Caco-2 (cell line): Measurements from ENCODE around the gene MTFMT. TPM values are rescaled to one million over a fixed set of nuclear protein-coding genes. Genes with fewer than 3 reads are reported as not detected.

Source experiments
- BruUV-seq: library from RNA; stranded (reverse); fragments of 400-500 nt; replicated peaks from 2 replicates; lab custom pipeline; 2021; lab: Mats Ljungman, UMichigan
- CTCF ChIA-PET: fragments of 300-600 bp; sonication (Branson Sonifier 250); formaldehyde crosslinking; loops from one replicate; lab custom pipeline; 2022; ENCODE audit warnings: antibody characterized with exemption; lab: Charles Lee
- POLR2A ChIA-PET: fragments of 300-600 bp; sonication (Branson Sonifier 250); formaldehyde crosslinking; loops from one replicate; lab custom pipeline; 2022; ENCODE audit warnings: antibody characterized with exemption; lab: Charles Lee
- DNase-seq, 2 experiments: peaks; one replicate each; pipeline versions ENCODE4 v3.0.0 to v3.0.0-alpha.2; 2020 to 2022
- H3K27me3 ChIP-seq: replicated peaks from 2 replicates; pipeline ENCODE4 v1.6.0; 2011; ENCODE audit warnings: low read length; ENCODE audit not compliant: control insufficient read depth, insufficient read depth
- H3K36me3 ChIP-seq: 2 replicates; pipeline ENCODE4 v1.5.1; 2011; ENCODE audit warnings: low read length; ENCODE audit not compliant: control insufficient read depth, insufficient read depth
- H3K4me1 ChIP-seq: fragments of 250-450 bp; sonication (Bioruptor Pico); 2 replicates; pipeline ENCODE4 v1.5.1; 2020; ENCODE audit warnings: mild to moderate bottlenecking
- H3K4me3 ChIP-seq: 2 replicates; pipeline ENCODE4 v1.5.1; 2011; ENCODE audit warnings: low read depth, mild to moderate bottlenecking, control low read depth, low read length
- H3K9me3 ChIP-seq: fragments of 250-450 bp; sonication (Bioruptor Pico); 2 replicates; pipeline ENCODE4 v1.5.1; 2020; ENCODE audit warnings: mild to moderate bottlenecking, moderate library complexity
- H3K27ac Mint-ChIP-seq: one replicate; pipeline ENCODE4 v1.8.0; 2022; ENCODE audit warnings: mixed read lengths; ENCODE audit not compliant: unreplicated experiment
- H3K27me3 Mint-ChIP-seq: one replicate; pipeline ENCODE4 v1.8.0; 2022; ENCODE audit warnings: mixed read lengths; ENCODE audit not compliant: insufficient read depth, unreplicated experiment
- H3K36me3 Mint-ChIP-seq: one replicate; pipeline ENCODE4 v1.8.0; 2022; ENCODE audit warnings: mild to moderate bottlenecking, mixed read lengths; ENCODE audit not compliant: insufficient read depth, unreplicated experiment
- H3K4me1 Mint-ChIP-seq: one replicate; pipeline ENCODE4 v1.8.0; 2022; ENCODE audit warnings: low read depth, mixed read lengths; ENCODE audit not compliant: unreplicated experiment
- H3K4me3 Mint-ChIP-seq: one replicate; pipeline ENCODE4 v1.8.0; 2022; ENCODE audit warnings: mild to moderate bottlenecking, moderate library complexity, mixed read lengths; ENCODE audit not compliant: unreplicated experiment
- H3K9me3 Mint-ChIP-seq: one replicate; pipeline ENCODE4 v1.8.0; 2022; ENCODE audit warnings: mixed read lengths; ENCODE audit not compliant: unreplicated experiment
- intact Hi-C: fragments of 100-400 bp; cut with micrococcal nuclease; formaldehyde crosslinking; loops from one replicate; pipeline ENCODE4 v1.10.0; 2022; ENCODE audit not compliant: unreplicated experiment
- total RNA-seq: library from RNA; stranded (reverse); gene quantifications from 2 replicates; pipeline ENCODE4 v1.2.3, GENCODE V29; 2022
- TF ChIP-seq, protein P1 (sequence below), 2 experiments: fragments of 200-600 bp in 1 of 2; IDR thresholded peaks; 1 replicate in 1 of 2; 2 replicates in 1 of 2; pipeline versions ENCODE4 v1.5.1 to v1.8.0; 2011 to 2022; ENCODE audit warnings: antibody characterized with exemption in 1 of 2, control low read depth in 1 of 2, inconsistent platforms in 1 of 2, low read depth in 1 of 2, low read length in 1 of 2, mild to moderate bottlenecking in 1 of 2, moderate library complexity in 1 of 2; ENCODE audit not compliant: insufficient read depth in 1 of 2, severe bottlenecking in 1 of 2, unreplicated experiment in 1 of 2

The MTFMT gene
- total RNA-seq, 1 experiment from 2014 or later, result 24.7 TPM

DNA sequence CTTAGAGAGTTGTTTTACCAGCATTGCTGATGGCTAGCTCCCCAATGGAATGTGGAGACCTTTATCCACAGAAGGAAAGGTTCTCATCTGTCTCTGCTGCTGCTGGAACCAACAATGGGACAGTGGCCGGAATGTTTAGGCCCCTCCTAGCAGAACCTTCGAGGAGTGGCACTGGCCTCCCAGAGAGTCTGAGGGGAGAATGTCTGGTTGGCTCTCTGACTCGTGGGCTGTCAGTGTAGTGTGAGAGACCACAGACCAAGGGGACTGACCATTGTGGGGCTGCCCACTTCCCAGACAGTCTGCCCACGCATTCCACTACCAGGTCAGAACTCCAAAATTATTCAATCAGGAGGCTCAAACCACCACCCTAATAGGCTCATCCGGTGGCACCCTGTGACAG, 33.3 kb upstream of the MTFMT start:
- BruUV-seq, result no TSS peak
- ChIA-PET CTCF (interaction anchor here (0.6 to 2.1 kb wide), 5 partner anchors 21 to 39 kb away, joined by 3 to 10 read pairs (median 5); no protein-coding TSS in a partner anchor), POLR2A (no interaction called here)
- TF ChIP-seq, protein P1, sequence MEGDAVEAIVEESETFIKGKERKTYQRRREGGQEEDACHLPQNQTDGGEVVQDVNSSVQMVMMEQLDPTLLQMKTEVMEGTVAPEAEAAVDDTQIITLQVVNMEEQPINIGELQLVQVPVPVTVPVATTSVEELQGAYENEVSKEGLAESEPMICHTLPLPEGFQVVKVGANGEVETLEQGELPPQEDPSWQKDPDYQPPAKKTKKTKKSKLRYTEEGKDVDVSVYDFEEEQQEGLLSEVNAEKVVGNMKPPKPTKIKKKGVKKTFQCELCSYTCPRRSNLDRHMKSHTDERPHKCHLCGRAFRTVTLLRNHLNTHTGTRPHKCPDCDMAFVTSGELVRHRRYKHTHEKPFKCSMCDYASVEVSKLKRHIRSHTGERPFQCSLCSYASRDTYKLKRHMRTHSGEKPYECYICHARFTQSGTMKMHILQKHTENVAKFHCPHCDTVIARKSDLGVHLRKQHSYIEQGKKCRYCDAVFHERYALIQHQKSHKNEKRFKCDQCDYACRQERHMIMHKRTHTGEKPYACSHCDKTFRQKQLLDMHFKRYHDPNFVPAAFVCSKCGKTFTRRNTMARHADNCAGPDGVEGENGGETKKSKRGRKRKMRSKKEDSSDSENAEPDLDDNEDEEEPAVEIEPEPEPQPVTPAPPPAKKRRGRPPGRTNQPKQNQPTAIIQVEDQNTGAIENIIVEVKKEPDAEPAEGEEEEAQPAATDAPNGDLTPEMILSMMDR (IDR thresholded peaks at IDR 0.05; ENCODE audit: insufficient read depth in 1 of 2, low read depth in 1 of 2, low read length in 1 of 2, severe bottlenecking in 1 of 2, unreplicated experiment in 1 of 2), result no peak
- H3K4me1 Mint-ChIP-seq, result peaks cover 22% of the 10 kb centered on the region
- intact Hi-C loops, result no loop called here
- Histone ChIP-seq H3K4me3 (no peak overlapping the region), H3K36me3 (no peaks in the 10 kb centered on the region), H3K9me3 (no peaks in the 10 kb centered on the region), H3K27me3 (no peaks in the 10 kb centered on the region), H3K4me1 (peaks cover 26% of the 10 kb centered on the region)
- peaks cover 2% of the 10 kb centered on the region for H3K36me3 Mint-ChIP-seq
- no peak overlapping the region for H3K4me3 Mint-ChIP-seq
- no peaks in the 10 kb centered on the region for H3K9me3 Mint-ChIP-seq
- H3K27me3 Mint-ChIP-seq, result no peaks in the 10 kb centered on the region
- no peak overlapping the region for H3K27ac Mint-ChIP-seq
- no peak for DNase-seq

DNA sequence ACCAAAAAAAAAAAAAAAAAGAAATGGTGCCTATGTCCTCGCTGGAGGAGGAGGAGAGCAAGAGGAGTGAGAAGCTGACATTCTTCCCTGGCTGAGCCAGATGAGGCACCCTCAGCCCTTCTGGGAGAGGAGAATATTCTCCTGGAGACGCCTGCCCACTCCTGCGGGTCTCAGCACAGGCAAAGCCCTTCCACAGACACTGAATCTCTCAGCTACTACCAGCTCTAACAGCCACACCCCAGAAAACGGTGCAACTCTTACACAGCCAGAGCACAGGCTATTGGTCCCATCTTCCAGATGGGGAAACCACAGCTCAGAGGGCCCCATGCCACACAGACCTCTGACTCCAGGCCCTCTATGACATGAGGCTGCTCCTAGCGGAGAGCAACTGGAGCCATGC, 32.6 kb upstream of the MTFMT start:
- no peak overlapping the region for H3K4me3 Mint-ChIP-seq

DNA sequence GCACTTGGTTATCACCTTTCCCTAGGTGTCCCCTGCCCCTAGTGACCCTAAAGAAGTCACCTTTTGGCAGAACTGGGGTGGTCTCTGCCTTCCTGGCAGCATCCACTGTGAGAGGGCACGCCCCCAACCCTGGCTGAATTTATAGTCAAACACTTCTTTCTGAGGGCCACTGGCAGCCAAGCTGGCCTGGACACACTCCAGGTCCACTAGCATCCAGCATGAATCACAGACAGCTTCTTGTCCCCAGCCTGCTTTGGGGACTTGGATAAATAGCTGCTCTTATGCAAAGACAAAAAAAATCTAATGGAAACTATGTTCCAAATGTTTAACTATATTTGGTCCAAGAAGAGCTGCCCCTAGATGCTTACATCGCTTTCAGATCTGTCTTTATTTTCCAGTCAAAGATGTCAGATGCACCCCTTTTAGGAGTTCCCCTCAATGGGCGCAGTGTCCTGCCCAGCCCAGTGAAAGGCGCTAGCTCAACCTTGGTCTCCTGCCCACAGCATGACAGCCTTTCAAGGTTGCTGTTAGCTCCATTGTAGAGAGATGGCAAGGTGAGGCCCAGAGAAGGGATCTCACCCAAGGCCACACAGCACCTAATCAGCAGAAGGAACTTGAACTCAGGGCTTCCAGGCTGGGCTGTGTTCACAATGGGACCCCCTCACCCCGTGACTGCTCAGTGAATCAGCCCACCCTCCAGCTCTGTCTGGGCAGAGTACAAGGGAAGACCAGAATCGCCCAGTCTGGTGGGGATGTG, 31.4 kb upstream of the MTFMT start:
- BruUV-seq, result no TSS peak
- H3K36me3 ChIP-seq, result no peaks in the 10 kb centered on the region

More for the DNA sequence above, 32.6 kb upstream of the MTFMT start:
- no peak overlapping the region for H3K27ac Mint-ChIP-seq
- Histone ChIP-seq H3K9me3 (no peaks in the 10 kb centered on the region), H3K36me3 (no peaks in the 10 kb centered on the region), H3K4me1 (peaks cover 31% of the 10 kb centered on the region), H3K27me3 (no peaks in the 10 kb centered on the region), H3K4me3 (no peak overlapping the region)
- no TSS peak for BruUV-seq
- no peak for DNase-seq
- no peaks in the 10 kb centered on the region for H3K27me3 Mint-ChIP-seq
- ChIA-PET CTCF (interaction anchor here (0.6 to 2.1 kb wide), 7 partner anchors 21 to 49 kb away, joined by 3 to 10 read pairs (median 5); no protein-coding TSS in a partner anchor), POLR2A (no interaction called here)
- H3K36me3 Mint-ChIP-seq, result peaks cover 9% of the 10 kb centered on the region
- no peaks in the 10 kb centered on the region for H3K9me3 Mint-ChIP-seq
- TF ChIP-seq, protein P1 (IDR thresholded peaks at IDR 0.05; ENCODE audit: insufficient read depth in 1 of 2, low read depth in 1 of 2, low read length in 1 of 2, severe bottlenecking in 1 of 2, unreplicated experiment in 1 of 2), result no peak
- intact Hi-C loops, result no loop called here
- peaks cover 25% of the 10 kb centered on the region for H3K4me1 Mint-ChIP-seq

More for the DNA sequence above, 31.4 kb upstream of the MTFMT start:
- DNase-seq, result no peak
- Mint-ChIP-seq H3K27ac (no peak overlapping the region), H3K36me3 (peaks cover 11% of the 10 kb centered on the region), H3K4me1 (peaks cover 31% of the 10 kb centered on the region), H3K27me3 (no peaks in the 10 kb centered on the region), H3K9me3 (no peaks in the 10 kb centered on the region), H3K4me3 (no peak overlapping the region)
- ChIA-PET CTCF (interaction anchor here (0.6 to 1.6 kb wide), 3 partner anchors 23 to 50 kb away, joined by 3 to 4 read pairs (median 4); no protein-coding TSS in a partner anchor), POLR2A (no interaction called here)
- no peaks in the 10 kb centered on the region for H3K9me3 ChIP-seq
- no peak overlapping the region for H3K4me3 ChIP-seq
- H3K27me3 ChIP-seq, result no peaks in the 10 kb centered on the region
- intact Hi-C loops, result no loop called here
- peaks cover 37% of the 10 kb centered on the region for H3K4me1 ChIP-seq
- TF ChIP-seq, protein P1 (IDR thresholded peaks at IDR 0.05; ENCODE audit: insufficient read depth in 1 of 2, low read depth in 1 of 2, low read length in 1 of 2, severe bottlenecking in 1 of 2, unreplicated experiment in 1 of 2), result no peak
